Heart left ventricle (tissue), 13 donors: ENCODE measurements around the gene CANT1.

ENCODE experiments used
- CTCF ChIP-seq, 12 donors: fragments of 200-600 bp; sonication (generic) in 4 of 12; IDR thresholded peaks; one replicate each; pipeline versions ENCODE4 v1.5.0 to v1.8.0; 2018 to 2022; ENCODE audit warnings: antibody characterized with exemption in 12 of 12, mild to moderate bottlenecking in 5 of 12
- POLR2A ChIP-seq, 2 donors: fragments of 450-650 bp; IDR thresholded peaks; one replicate each; pipeline ENCODE4 v1.6.1; 2017; ENCODE audit warnings: antibody characterized with exemption in 2 of 2, mild to moderate bottlenecking in 2 of 2, moderate library complexity in 2 of 2
- donor health status: ischemic (EF 13 %, LVEDD 7.1; RV severe dilation, severe dysfunction).
- donor health status: DM: no; HTN: yes; CAD: no.
- donor health status: DM: no; HTN: no; CAD: no.
- donor health status: ischemic (EF 25% LVEDD 6.9; RV normal size, moderate dysfunction).
- donor health status: ischemic (EF 25% LVEDD 5.7; RV mildly dilated, moderate dysfunction).
- donor health status: ischemic (EF 35%, LVEDD 5.7; RV mildly dilated, moderate dysfunction).
- donor health status: nonischemic (EF 11% LVEDD 7.7; RV severe dilation, severe dysfunction).
- donor health status: DM: yes; HTN: yes; CAD: no.
- donor health status: PGD.
- donor health status: ischemic (EF 29% LVEDD 5.4; RV normal size, mild dysfunction).
- donor health status: nonischemic (EF 23%, LVEDD 6.1; RV moderate dilation, normal function).

- TF ChIP-seq CTCF (IDR thresholded peaks at IDR 0.05) = no peak
- TF ChIP-seq POLR2A (IDR thresholded peaks at IDR 0.05) = no peak
Observed at GRCh38 chr17:79039886-79040285, 30.3 kb upstream of the CANT1 start.
